Stimulated activated CD8-positive, alpha-beta memory T cell treated with anti-CD3 and anti-CD28 coated beads, Interleukin-2, amount 100 ng/mL, for 1 hour (primary cell): ENCODE results near the gene BANF1.

Source experiments
- DNase-seq, 2 donors: peaks; one replicate each; pipeline ENCODE4 v3.0.0-alpha.2; 2020; ENCODE audit warnings: low read depth in 2 of 2

The BANF1 gene

GRCh38 chr11:66001942-66002647, at the start of gene BANF1, which contains the start of gene EIF1AD:
Gene BANF1, plus strand, starts transcription at chr11:66002503. Its CDS starts 748 bp downstream, at chr11:66003251.
Gene EIF1AD, minus strand, starts transcription at chr11:66002157. Its CDS starts 1,768 bp downstream, at chr11:66000389.
- peak; percentile 84 to 87 for DNase-seq

GRCh38 chr11:65953471-65953870, 48.8 kb upstream of the BANF1 start:
- DNase-seq = no peak

- DNase-seq = no peak
Observed at GRCh38 chr11:65954771-65955170, 47.5 kb upstream of the BANF1 start.

GRCh38 chr11:65958291-65958690, 44.0 kb upstream of the BANF1 start:
- no peak for DNase-seq

GRCh38 chr11:65958774-65959420, 43.4 kb upstream of the BANF1 start:
- DNase-seq = no peak

- no peak for DNase-seq
Observed at GRCh38 chr11:65960824-65961266, 41.5 kb upstream of the BANF1 start.

- DNase-seq = peak; percentile 91 to 93
Observed at GRCh38 chr11:65961267-65962140, 40.8 kb upstream of the BANF1 start, which contains the start of gene SART1. Gene SART1, plus strand, starts transcription at chr11:65961734. Its CDS starts 47 bp downstream, at chr11:65961781.

- DNase-seq = no peak
Observed at GRCh38 chr11:65962141-65962564, 40.1 kb upstream of the BANF1 start.

GRCh38 chr11:65964906-65965305, 37.4 kb upstream of the BANF1 start:
- no peak for DNase-seq

- DNase-seq = no peak
Observed at GRCh38 chr11:65965986-65966762, 36.1 kb upstream of the BANF1 start.

GRCh38 chr11:65967329-65967934, 34.9 kb upstream of the BANF1 start:
- no peak for DNase-seq

- DNase-seq = no peak
Observed at GRCh38 chr11:65968600-65969482, 33.5 kb upstream of the BANF1 start.

GRCh38 chr11:65972116-65972515, 30.2 kb upstream of the BANF1 start:
- DNase-seq = no peak

GRCh38 chr11:65973439-65974110, 28.7 kb upstream of the BANF1 start:
- DNase-seq = no peak

- no peak for DNase-seq
Observed at GRCh38 chr11:65975771-65976170, 26.5 kb upstream of the BANF1 start.

GRCh38 chr11:65976216-65977176, 25.8 kb upstream of the BANF1 start:
- no peak for DNase-seq

GRCh38 chr11:65977621-65978390, 24.5 kb upstream of the BANF1 start:
- DNase-seq = no peak
